ENCODE data around the gene C12orf54.
A peak's percentile ranks its signal among the peaks of the same experiment; 100 is the strongest.
"Not testable (repeated sequence)": the region's sequence is repeated elsewhere in the genome, so short reads cannot be mapped to it uniquely, and the experiment has no call there.

Gene C12orf54

GRCh38 chr12:48510111-48510510, 27.8 kb downstream of the C12orf54 start:
- Histone ChIP-seq H3K9ac (ENCODE audit: low read length) (no peak overlapping the region), H3K4me1 (ENCODE audit: control insufficient read depth, insufficient read depth, low read length) (no peaks in the 10 kb centered on the region), H3K36me3 (ENCODE audit: control insufficient read depth, insufficient read depth, low read length, severe bottlenecking) (no peaks in the 10 kb centered on the region), H3K27me3 (replicated peaks; ENCODE audit: control insufficient read depth, insufficient read depth, low read length) (peaks cover 12% of the 10 kb centered on the region), H3K9me3 (ENCODE audit: control insufficient read depth, low read length) (peaks cover 7% of the 10 kb centered on the region), H3K4me3 (ENCODE audit: low read length) (no peak overlapping the region)
- DNase-seq (ENCODE audit: low read depth), result no peak

GRCh38 chr12:48512855-48513254, 30.6 kb downstream of the C12orf54 start:
- Histone ChIP-seq H3K27me3 (replicated peaks; ENCODE audit: control insufficient read depth, insufficient read depth, low read length) (no peaks in the 10 kb centered on the region), H3K4me3 (ENCODE audit: low read length) (no peak overlapping the region), H3K36me3 (ENCODE audit: control insufficient read depth, insufficient read depth, low read length, severe bottlenecking) (no peaks in the 10 kb centered on the region), H3K4me1 (ENCODE audit: control insufficient read depth, insufficient read depth, low read length) (no peaks in the 10 kb centered on the region), H3K9me3 (ENCODE audit: control insufficient read depth, low read length) (peaks cover 7% of the 10 kb centered on the region), H3K9ac (ENCODE audit: low read length) (no peak overlapping the region)
- no peak for DNase-seq (ENCODE audit: low read depth)

GRCh38 chr12:48514728-48515127, 32.4 kb downstream of the C12orf54 start:
- Histone ChIP-seq H3K9me3 (ENCODE audit: control insufficient read depth, low read length) (peaks cover 7% of the 10 kb centered on the region), H3K27me3 (replicated peaks; ENCODE audit: control insufficient read depth, insufficient read depth, low read length) (no peaks in the 10 kb centered on the region), H3K36me3 (ENCODE audit: control insufficient read depth, insufficient read depth, low read length, severe bottlenecking) (no peaks in the 10 kb centered on the region), H3K4me3 (ENCODE audit: low read length) (no peak overlapping the region), H3K4me1 (ENCODE audit: control insufficient read depth, insufficient read depth, low read length) (no peaks in the 10 kb centered on the region), H3K9ac (ENCODE audit: low read length) (no peak overlapping the region)
- no peak for DNase-seq (ENCODE audit: low read depth)

- not testable (repeated sequence) for H3K4me3 ChIP-seq (ENCODE audit: low read length); H3K9ac ChIP-seq (ENCODE audit: low read length); H3K27me3 ChIP-seq (replicated peaks; ENCODE audit: control insufficient read depth, insufficient read depth, low read length); H3K4me1 ChIP-seq (ENCODE audit: control insufficient read depth, insufficient read depth, low read length); DNase-seq (ENCODE audit: low read depth); H3K36me3 ChIP-seq (ENCODE audit: control insufficient read depth, insufficient read depth, low read length, severe bottlenecking); H3K9me3 ChIP-seq (ENCODE audit: control insufficient read depth, low read length)
Measured at GRCh38 chr12:48520381-48520780, 38.1 kb downstream of the C12orf54 start.

GRCh38 chr12:48525332-48525731, 43.0 kb downstream of the C12orf54 start, which contains the start of gene OR8S1:
Gene OR8S1, plus strand, starts transcription at chr12:48525632. Its CDS starts 0 bp downstream, at chr12:48525632.
- Histone ChIP-seq H3K9ac (ENCODE audit: low read length) (no peak within 1 kb of the TSS), H3K36me3 (ENCODE audit: control insufficient read depth, insufficient read depth, low read length, severe bottlenecking) (no peaks in the 10 kb centered on the region), H3K9me3 (ENCODE audit: control insufficient read depth, low read length) (no peaks in the 10 kb centered on the region), H3K27me3 (replicated peaks; ENCODE audit: control insufficient read depth, insufficient read depth, low read length) (no peaks in the 10 kb centered on the region), H3K4me3 (ENCODE audit: low read length) (no peak within 1 kb of the TSS), H3K4me1 (ENCODE audit: control insufficient read depth, insufficient read depth, low read length) (no peaks in the 10 kb centered on the region)
- no peak for DNase-seq (ENCODE audit: low read depth)

- Histone ChIP-seq H3K4me1 (ENCODE audit: control insufficient read depth, insufficient read depth, low read length) (no peaks in the 10 kb centered on the region), H3K9ac (ENCODE audit: low read length) (no peak overlapping the region), H3K36me3 (ENCODE audit: control insufficient read depth, insufficient read depth, low read length, severe bottlenecking) (no peaks in the 10 kb centered on the region), H3K4me3 (ENCODE audit: low read length) (no peak overlapping the region), H3K27me3 (replicated peaks; ENCODE audit: control insufficient read depth, insufficient read depth, low read length) (no peaks in the 10 kb centered on the region), H3K9me3 (ENCODE audit: control insufficient read depth, low read length) (no peaks in the 10 kb centered on the region)
- DNase-seq (ENCODE audit: low read depth), result no peak
Measured at GRCh38 chr12:48527891-48528670, 45.8 kb downstream of the C12orf54 start.

- H3K4me1 ChIP-seq (ENCODE audit: control insufficient read depth, insufficient read depth, low read length), result no peaks in the 10 kb centered on the region
- no peak overlapping the region for H3K9ac ChIP-seq (ENCODE audit: low read length)
- no peak overlapping the region for H3K4me3 ChIP-seq (ENCODE audit: low read length)
- DNase-seq (ENCODE audit: low read depth), result no peak
- no peaks in the 10 kb centered on the region for H3K36me3 ChIP-seq (ENCODE audit: control insufficient read depth, insufficient read depth, low read length, severe bottlenecking)
- H3K9me3 ChIP-seq (ENCODE audit: control insufficient read depth, low read length), result peaks cover 9% of the 10 kb centered on the region
- peaks cover 4% of the 10 kb centered on the region for H3K27me3 ChIP-seq (replicated peaks; ENCODE audit: control insufficient read depth, insufficient read depth, low read length)
Measured at GRCh38 chr12:48532601-48533000, 50.3 kb downstream of the C12orf54 start.

GRCh38 chr12:48536602-48537001, 54.3 kb downstream of the C12orf54 start:
- DNase-seq (ENCODE audit: low read depth), result no peak
- H3K4me1 ChIP-seq (ENCODE audit: control insufficient read depth, insufficient read depth, low read length), result no peaks in the 10 kb centered on the region
- no peaks in the 10 kb centered on the region for H3K36me3 ChIP-seq (ENCODE audit: control insufficient read depth, insufficient read depth, low read length, severe bottlenecking)
- H3K27me3 ChIP-seq (replicated peaks; ENCODE audit: control insufficient read depth, insufficient read depth, low read length), result peaks cover 15% of the 10 kb centered on the region
- peaks cover 9% of the 10 kb centered on the region for H3K9me3 ChIP-seq (ENCODE audit: control insufficient read depth, low read length)
- H3K9ac ChIP-seq (ENCODE audit: low read length), result no peak overlapping the region
- H3K4me3 ChIP-seq (ENCODE audit: low read length), result no peak overlapping the region

- Histone ChIP-seq H3K27me3 (replicated peaks; ENCODE audit: control insufficient read depth, insufficient read depth, low read length) (peaks cover 31% of the 10 kb centered on the region), H3K9ac (ENCODE audit: low read length) (no peak overlapping the region), H3K4me1 (ENCODE audit: control insufficient read depth, insufficient read depth, low read length) (no peaks in the 10 kb centered on the region), H3K4me3 (ENCODE audit: low read length) (no peak overlapping the region), H3K36me3 (ENCODE audit: control insufficient read depth, insufficient read depth, low read length, severe bottlenecking) (no peaks in the 10 kb centered on the region), H3K9me3 (ENCODE audit: control insufficient read depth, low read length) (no peaks in the 10 kb centered on the region)
- peak; percentile 42 for DNase-seq (ENCODE audit: low read depth)
Measured at GRCh38 chr12:48542300-48542928, 60.1 kb downstream of the C12orf54 start.

GRCh38 chr12:48545833-48546469, 63.7 kb downstream of the C12orf54 start:
- H3K4me1 ChIP-seq (ENCODE audit: control insufficient read depth, insufficient read depth, low read length), result no peaks in the 10 kb centered on the region
- H3K27me3 ChIP-seq (replicated peaks; ENCODE audit: control insufficient read depth, insufficient read depth, low read length), result peaks cover 26% of the 10 kb centered on the region
- H3K9ac ChIP-seq (ENCODE audit: low read length), result no peak overlapping the region
- H3K9me3 ChIP-seq (ENCODE audit: control insufficient read depth, low read length), result no peaks in the 10 kb centered on the region
- no peak overlapping the region for H3K4me3 ChIP-seq (ENCODE audit: low read length)
- no peaks in the 10 kb centered on the region for H3K36me3 ChIP-seq (ENCODE audit: control insufficient read depth, insufficient read depth, low read length, severe bottlenecking)
- DNase-seq (ENCODE audit: low read depth), result no peak

Measured in adipocyte (in vitro differentiated cells).